GM23338 (cell line): Measurements from ENCODE around the gene RTL1.

Source experiments
- EZH2 ChIP-seq: fragments of 200-600 bp; sonication (generic); IDR thresholded peaks from one replicate; pipeline ENCODE4 v1.8.0; 2017; ENCODE audit warnings: antibody characterized with exemption, mild to moderate bottlenecking, low read depth; ENCODE audit not compliant: unreplicated experiment
- JUNB ChIP-seq: IDR thresholded peaks from one replicate; pipeline ENCODE4 v1.6.1; 2016; ENCODE audit warnings: antibody characterized with exemption; ENCODE audit not compliant: unreplicated experiment
- NANOG ChIP-seq: IDR thresholded peaks from 2 replicates; pipeline ENCODE4 v1.6.1; 2016; ENCODE audit warnings: antibody characterized with exemption, borderline replicate concordance
- TF ChIP-seq, protein P1 (sequence below), 2 experiments: fragments of 200-600 bp in 1 of 2; sonication (generic) in 1 of 2; conservative IDR thresholded peaks; 2 replicates each; pipeline versions ENCODE4 v1.5.1 to v1.6.1; 2016 to 2017; ENCODE audit warnings: antibody characterized with exemption in 2 of 2, low read depth in 2 of 2, mild to moderate bottlenecking in 2 of 2, moderate library complexity in 1 of 2
- TF ChIP-seq, protein P2 (sequence below): IDR thresholded peaks from 2 replicates; pipeline ENCODE4 v1.6.1; 2016; ENCODE audit warnings: antibody characterized with exemption

DNA sequence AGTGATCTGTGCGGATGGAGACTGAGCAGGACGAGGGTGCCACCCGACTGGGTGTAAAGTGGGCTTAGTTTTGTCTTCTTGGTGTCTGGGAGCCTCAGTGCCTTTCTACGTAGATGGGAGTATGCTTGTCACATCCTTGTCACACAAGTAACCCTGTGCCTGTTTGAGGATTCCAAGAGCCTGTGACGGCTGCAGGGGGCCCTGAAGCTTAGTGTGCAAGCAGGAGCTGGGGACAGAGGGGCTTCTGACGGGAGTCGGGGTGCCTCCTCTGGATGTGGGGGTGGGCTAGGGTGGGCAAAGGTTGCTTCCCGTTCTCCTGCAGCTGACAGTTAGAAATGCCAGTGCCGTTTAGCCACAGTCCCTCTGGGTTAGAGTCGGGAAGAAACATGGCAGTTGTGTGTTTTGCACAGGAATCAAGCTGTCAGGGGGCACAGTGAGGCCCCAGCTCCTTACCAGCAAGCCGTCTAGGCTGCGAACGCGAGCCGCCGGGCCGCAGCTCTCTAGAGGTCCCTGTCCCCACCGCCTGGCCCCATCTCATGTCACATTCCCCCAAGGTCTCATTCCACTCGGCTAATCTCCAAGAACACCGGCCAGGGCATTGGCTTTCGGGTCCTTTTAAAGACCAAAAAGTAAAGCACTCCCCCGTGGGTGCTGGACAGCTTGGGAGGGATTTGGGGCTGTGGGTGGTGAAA is 7.0 kb downstream of the RTL1 start:
- TF ChIP-seq, protein P1, sequence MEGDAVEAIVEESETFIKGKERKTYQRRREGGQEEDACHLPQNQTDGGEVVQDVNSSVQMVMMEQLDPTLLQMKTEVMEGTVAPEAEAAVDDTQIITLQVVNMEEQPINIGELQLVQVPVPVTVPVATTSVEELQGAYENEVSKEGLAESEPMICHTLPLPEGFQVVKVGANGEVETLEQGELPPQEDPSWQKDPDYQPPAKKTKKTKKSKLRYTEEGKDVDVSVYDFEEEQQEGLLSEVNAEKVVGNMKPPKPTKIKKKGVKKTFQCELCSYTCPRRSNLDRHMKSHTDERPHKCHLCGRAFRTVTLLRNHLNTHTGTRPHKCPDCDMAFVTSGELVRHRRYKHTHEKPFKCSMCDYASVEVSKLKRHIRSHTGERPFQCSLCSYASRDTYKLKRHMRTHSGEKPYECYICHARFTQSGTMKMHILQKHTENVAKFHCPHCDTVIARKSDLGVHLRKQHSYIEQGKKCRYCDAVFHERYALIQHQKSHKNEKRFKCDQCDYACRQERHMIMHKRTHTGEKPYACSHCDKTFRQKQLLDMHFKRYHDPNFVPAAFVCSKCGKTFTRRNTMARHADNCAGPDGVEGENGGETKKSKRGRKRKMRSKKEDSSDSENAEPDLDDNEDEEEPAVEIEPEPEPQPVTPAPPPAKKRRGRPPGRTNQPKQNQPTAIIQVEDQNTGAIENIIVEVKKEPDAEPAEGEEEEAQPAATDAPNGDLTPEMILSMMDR (conservative IDR thresholded peaks at IDR 0.05; ENCODE audit: low read depth in 2 of 2): no peak
- TF ChIP-seq EZH2: no peak
- TF ChIP-seq JUNB: no peak
- TF ChIP-seq NANOG: no peak
- TF ChIP-seq, protein P2, sequence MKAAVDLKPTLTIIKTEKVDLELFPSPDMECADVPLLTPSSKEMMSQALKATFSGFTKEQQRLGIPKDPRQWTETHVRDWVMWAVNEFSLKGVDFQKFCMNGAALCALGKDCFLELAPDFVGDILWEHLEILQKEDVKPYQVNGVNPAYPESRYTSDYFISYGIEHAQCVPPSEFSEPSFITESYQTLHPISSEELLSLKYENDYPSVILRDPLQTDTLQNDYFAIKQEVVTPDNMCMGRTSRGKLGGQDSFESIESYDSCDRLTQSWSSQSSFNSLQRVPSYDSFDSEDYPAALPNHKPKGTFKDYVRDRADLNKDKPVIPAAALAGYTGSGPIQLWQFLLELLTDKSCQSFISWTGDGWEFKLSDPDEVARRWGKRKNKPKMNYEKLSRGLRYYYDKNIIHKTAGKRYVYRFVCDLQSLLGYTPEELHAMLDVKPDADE: no peak
